ENCODE results near the gene ZFYVE19.
A peak's percentile ranks its signal among the peaks of the same experiment; 100 is the strongest.

ZFYVE19 gene

GRCh38 chr15:40775740-40776536 lies 31.0 kb upstream of the ZFYVE19 start:
- no peak for DNase-seq (ENCODE audit: low read depth)
- no peak overlapping the region for H3K4me3 ChIP-seq (ENCODE audit: control insufficient read depth, low read depth, low read length)

DNA sequence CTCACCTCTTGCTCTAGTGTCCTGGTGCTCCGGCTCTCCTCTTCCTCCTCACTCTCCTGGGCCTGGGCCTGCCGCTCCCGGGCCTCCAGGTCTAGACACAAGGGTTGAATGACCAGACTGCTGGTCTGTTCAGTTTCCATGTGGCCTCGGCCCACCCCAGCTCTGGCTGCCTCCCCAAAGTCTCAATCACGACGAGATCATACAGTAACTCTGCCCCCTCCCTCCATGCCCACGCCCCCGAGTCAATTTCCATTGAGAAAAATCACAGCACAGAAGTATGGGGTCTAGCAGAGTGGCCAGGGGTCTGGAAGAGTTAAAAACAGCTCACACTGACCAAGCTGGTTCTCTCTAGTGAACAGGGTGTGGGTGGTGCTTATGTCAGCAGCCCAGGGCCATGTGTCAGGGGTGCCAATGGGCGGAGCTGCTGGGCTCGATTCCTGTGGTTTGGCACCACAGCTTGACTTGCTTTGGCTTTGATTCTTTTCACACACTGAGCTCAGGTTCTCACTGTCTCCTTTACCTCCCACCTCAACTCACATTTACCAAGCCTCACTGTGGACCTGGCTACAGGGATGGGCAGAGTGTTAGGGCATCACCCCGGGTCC lies 30.2 kb upstream of the ZFYVE19 start:
- no peak overlapping the region for H3K4me3 ChIP-seq (ENCODE audit: control insufficient read depth, low read depth, low read length)
- TF ChIP-seq, protein P1, sequence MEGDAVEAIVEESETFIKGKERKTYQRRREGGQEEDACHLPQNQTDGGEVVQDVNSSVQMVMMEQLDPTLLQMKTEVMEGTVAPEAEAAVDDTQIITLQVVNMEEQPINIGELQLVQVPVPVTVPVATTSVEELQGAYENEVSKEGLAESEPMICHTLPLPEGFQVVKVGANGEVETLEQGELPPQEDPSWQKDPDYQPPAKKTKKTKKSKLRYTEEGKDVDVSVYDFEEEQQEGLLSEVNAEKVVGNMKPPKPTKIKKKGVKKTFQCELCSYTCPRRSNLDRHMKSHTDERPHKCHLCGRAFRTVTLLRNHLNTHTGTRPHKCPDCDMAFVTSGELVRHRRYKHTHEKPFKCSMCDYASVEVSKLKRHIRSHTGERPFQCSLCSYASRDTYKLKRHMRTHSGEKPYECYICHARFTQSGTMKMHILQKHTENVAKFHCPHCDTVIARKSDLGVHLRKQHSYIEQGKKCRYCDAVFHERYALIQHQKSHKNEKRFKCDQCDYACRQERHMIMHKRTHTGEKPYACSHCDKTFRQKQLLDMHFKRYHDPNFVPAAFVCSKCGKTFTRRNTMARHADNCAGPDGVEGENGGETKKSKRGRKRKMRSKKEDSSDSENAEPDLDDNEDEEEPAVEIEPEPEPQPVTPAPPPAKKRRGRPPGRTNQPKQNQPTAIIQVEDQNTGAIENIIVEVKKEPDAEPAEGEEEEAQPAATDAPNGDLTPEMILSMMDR (conservative IDR thresholded peaks at IDR 0.05; ENCODE audit: control insufficient read depth, insufficient read depth, low read depth, low read length): no peak
- peak; percentile 71 for DNase-seq (ENCODE audit: low read depth)

More at GRCh38 chr15:40775740-40776536, 31.0 kb upstream of the ZFYVE19 start:
- TF ChIP-seq, protein P1 (conservative IDR thresholded peaks at IDR 0.05; ENCODE audit: control insufficient read depth, insufficient read depth, low read depth, low read length): no peak

DNA sequence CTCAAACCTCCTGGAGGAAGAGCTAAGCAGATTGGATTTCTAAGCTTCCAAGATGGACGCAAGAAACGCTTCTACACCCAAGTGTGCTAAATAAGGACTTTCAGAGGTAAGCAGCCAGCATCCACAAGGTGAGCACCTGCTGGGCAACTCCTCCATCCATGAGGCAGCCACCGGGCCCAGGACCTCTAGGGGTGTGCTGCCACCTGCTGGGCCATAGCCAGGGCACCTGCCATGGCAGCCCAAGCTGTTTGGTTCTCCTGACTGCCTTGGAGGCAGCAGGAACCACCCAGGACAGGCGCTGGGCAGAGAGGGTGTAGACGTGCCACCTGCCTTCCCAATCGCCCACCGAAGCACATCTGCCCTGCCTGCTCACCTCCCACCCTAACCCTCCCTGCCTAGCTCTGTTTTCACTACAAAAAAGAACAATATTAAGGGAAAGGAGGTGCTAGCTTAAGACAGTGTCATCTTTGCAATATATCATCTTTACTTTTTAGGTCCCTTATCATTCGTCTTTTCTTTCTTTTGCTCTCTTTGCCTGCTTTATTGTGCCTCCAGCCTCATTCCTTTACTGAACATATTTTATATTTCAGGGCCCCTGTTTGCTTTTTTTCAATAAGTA lies 24.2 kb upstream of the ZFYVE19 start:
- TF ChIP-seq, protein P1 (conservative IDR thresholded peaks at IDR 0.05; ENCODE audit: control insufficient read depth, insufficient read depth, low read depth, low read length): peak; percentile 23
- no peak for DNase-seq (ENCODE audit: low read depth)
- no peak overlapping the region for H3K4me3 ChIP-seq (ENCODE audit: control insufficient read depth, low read depth, low read length)

DNA sequence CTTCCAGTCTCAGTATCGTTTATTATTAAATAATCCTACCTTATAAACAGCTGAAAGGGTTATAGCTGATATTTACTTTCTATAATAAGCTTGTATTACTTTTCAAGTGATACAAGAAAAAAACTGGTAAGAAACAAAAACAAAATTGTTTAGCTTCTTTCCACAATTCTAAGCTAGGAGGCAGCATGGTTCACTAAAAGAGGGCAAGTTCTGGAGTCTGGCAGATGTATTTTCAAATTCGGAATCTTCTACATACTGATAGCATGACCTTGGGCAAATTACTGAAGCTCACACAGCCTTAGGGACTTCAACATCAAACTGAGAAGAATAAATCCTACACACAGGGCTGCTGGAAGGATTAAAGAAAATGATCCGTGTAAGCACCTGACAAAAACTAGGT lies 21.7 kb upstream of the ZFYVE19 start:
- TF ChIP-seq, protein P1 (conservative IDR thresholded peaks at IDR 0.05; ENCODE audit: control insufficient read depth, insufficient read depth, low read depth, low read length): no peak
- DNase-seq (ENCODE audit: low read depth): no peak

DNA sequence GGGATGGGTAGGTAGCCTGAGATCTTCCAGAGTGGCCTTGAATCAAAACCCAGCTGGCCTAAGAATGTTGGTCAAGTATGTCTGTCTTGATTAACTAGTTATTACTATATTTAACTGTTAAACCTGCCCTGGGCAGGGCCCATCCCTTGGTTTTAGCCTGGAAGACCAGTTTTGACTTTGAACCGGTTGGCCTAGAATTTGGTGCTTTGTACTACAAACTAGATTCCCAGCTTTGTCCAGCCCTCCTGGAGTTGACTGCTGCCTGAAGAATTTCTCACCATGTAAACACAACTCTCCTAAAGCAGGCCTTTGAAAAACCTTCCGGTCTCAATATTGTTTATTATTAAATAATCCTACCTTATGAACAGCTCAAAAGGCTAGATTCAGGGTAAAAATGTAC lies 21.1 kb upstream of the ZFYVE19 start:
- no peak overlapping the region for H3K4me3 ChIP-seq (ENCODE audit: control insufficient read depth, low read depth, low read length)
- TF ChIP-seq, protein P1 (conservative IDR thresholded peaks at IDR 0.05; ENCODE audit: control insufficient read depth, insufficient read depth, low read depth, low read length): no peak
- DNase-seq (ENCODE audit: low read depth): no peak

More for the DNA sequence above, 21.7 kb upstream of the ZFYVE19 start:
- no peak overlapping the region for H3K4me3 ChIP-seq (ENCODE audit: control insufficient read depth, low read depth, low read length)

- peak; percentile 79 for DNase-seq (ENCODE audit: low read depth)
- TF ChIP-seq, protein P1 (conservative IDR thresholded peaks at IDR 0.05; ENCODE audit: control insufficient read depth, insufficient read depth, low read depth, low read length): no peak
- H3K4me3 ChIP-seq (ENCODE audit: control insufficient read depth, low read depth, low read length): no peak overlapping the region
These were observed 19.5 kb upstream of the ZFYVE19 start for GRCh38 chr15:40787344-40787841.

Measured in fibroblast of mammary gland (primary cell).